HAP-1 (cell line): ENCODE results near the gene SPDYE17.
"Not testable (repeated sequence)": the region's sequence is repeated elsewhere in the genome, so short reads cannot be mapped to it uniquely, and the experiment has no call there.

Source experiments
- DNase-seq, 2 experiments: peaks; one replicate each; pipeline ENCODE4 v3.0.0-alpha.2; 2016 to 2020; ENCODE audit warnings: low spot score in 2 of 2
- H3K27me3 ChIP-seq: fragments of 250-450 bp; sonication (Bioruptor Pico); 2 replicates; pipeline ENCODE4 v1.5.1; 2020; ENCODE audit warnings: low read depth, mild to moderate bottlenecking, moderate library complexity
- H3K36me3 ChIP-seq: fragments of 250-450 bp; sonication (Bioruptor Pico); replicated peaks from 2 replicates; pipeline ENCODE4 v1.5.1; 2020; ENCODE audit warnings: mild to moderate bottlenecking
- H3K4me1 ChIP-seq: fragments of 250-450 bp; sonication (Bioruptor Pico); 2 replicates; pipeline ENCODE4 v1.5.1; 2020; ENCODE audit warnings: mild to moderate bottlenecking
- H3K4me3 ChIP-seq: fragments of 250-450 bp; sonication (Bioruptor Pico); 2 replicates; pipeline ENCODE4 v1.5.1; 2020; ENCODE audit warnings: mild to moderate bottlenecking, moderate library complexity
- H3K9me3 ChIP-seq: fragments of 250-450 bp; sonication (Bioruptor Pico); 2 replicates; pipeline ENCODE4 v1.5.1; 2020; ENCODE audit warnings: mild to moderate bottlenecking, moderate library complexity
- in situ Hi-C: fragments of 300-500 bp; cut with MboI; formaldehyde crosslinking; loops from 3 replicates; pipeline ENCODE4 v1.14.3; 2020; ENCODE audit warnings: low sequenced_read_pairs, inconsistent platforms, mixed read lengths

The SPDYE17 gene

DNA sequence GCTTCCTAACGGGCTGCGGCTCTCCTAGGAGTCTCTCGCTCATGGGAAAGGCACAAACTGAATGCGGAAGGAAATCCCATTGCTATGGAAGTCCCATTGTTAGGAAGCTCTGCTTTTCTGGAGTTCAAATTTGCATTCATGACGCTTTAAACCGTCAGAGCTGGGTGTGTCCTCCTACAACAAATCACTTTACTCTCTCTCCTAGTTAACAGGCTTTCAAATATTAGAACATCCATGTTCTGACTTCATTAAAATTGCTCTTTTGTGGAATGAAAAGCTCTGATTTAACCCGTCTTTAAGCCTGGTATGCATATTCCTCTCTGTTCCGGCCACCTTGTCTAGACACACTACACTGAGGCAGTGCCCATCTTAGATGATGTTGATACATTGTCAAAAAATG is at the start of gene SPDYE17:
Gene SPDYE17, minus strand, starts transcription at position 101 of the 400 bp plus-strand sequence. CDS start 1,791 bp downstream, outside the sequence.
- DNase-seq, H3K36me3 ChIP-seq, H3K4me1 ChIP-seq, H3K4me3 ChIP-seq, H3K9me3 ChIP-seq, in situ Hi-C loops, H3K27me3 ChIP-seq: not testable (repeated sequence)

DNA sequence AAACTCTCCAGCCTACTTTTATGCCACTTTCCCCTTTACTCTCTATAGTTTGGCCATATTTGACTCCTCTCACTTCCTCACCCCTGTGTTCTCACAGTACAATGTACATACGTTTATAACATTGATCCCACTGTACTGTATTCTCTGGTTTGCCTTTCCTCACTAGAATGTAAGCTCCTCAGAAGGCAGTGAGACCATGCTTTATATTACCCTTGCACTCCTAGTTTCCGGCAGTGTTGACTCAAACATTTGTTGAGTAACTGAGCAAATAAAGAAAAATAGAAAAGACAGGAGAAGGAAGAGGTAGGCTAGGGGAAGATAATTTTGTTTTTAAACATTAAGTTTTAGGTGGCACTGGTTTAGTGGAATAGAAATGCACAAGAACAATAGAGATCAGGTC is 48.1 kb upstream of the SPDYE17 start:
- H3K9me3 ChIP-seq, H3K4me1 ChIP-seq, H3K36me3 ChIP-seq, DNase-seq, in situ Hi-C loops, H3K27me3 ChIP-seq, H3K4me3 ChIP-seq: not testable (repeated sequence)

DNA sequence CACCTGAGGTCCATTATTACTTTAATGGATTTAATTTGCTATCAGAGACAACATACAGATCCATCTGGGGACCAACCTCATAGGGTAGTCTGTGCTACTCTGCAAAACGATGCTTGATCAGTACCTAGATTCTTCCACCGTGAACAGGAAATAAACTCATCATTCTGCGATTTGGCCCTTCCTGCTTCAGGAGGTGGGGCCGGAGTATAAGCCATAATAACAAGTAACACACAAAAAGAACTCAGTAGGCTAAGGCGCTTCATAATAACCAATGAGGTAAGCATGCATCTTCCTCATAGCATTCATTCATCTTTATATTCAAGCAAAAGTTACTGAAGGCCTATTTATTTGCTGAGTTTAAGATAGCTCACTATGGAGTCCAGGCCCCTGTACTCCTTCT is 47.5 kb upstream of the SPDYE17 start:
- in situ Hi-C loops, H3K9me3 ChIP-seq, H3K27me3 ChIP-seq, DNase-seq, H3K4me1 ChIP-seq, H3K4me3 ChIP-seq, H3K36me3 ChIP-seq: not testable (repeated sequence)

DNA sequence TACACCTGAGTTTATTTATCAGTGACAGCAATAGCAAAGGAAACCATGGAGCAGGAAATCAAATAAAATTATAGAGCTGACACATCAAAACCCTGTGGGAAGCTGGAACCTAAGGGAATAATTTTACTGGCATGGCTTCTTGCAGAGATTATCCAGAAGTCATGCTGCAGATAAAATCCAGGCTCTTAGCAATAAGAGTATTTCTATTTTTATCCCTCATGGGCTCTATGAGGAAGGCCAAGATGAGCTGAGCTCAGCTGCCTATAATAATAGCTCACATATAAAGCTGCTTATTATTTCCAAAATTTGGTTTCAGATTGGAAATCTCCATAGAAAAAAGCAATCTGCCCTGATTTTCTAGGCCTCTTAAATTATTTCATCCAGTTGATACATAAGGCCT is 47.0 kb upstream of the SPDYE17 start:
- H3K36me3 ChIP-seq, DNase-seq, in situ Hi-C loops, H3K4me3 ChIP-seq, H3K4me1 ChIP-seq, H3K27me3 ChIP-seq, H3K9me3 ChIP-seq: not testable (repeated sequence)

DNA sequence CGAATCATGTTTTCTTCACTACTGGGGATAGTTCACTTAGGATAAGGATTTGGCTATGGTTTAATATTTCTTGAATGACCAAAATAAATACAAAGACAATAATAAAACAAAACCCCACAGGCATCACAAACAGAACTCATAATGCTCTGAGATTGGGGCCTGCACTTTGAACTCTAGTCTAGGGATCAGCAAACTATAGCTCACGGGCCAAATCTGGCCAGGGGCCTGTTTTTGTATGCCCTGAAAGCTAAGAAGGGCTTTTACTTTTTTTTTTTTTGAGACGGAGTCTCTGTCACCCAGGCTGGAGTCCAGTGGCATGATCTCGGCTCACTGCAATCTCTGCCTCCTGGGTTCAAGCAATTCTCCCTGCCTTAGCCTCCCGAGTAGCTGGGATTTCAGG is 44.9 kb upstream of the SPDYE17 start:
- H3K4me3 ChIP-seq, H3K27me3 ChIP-seq, H3K9me3 ChIP-seq, DNase-seq, H3K4me1 ChIP-seq, H3K36me3 ChIP-seq, in situ Hi-C loops: not testable (repeated sequence)

GRCh38 chr7:77074786-77075396 is 42.7 kb upstream of the SPDYE17 start:
- H3K4me1 ChIP-seq, DNase-seq, H3K27me3 ChIP-seq, H3K4me3 ChIP-seq, in situ Hi-C loops, H3K9me3 ChIP-seq, H3K36me3 ChIP-seq: not testable (repeated sequence)

DNA sequence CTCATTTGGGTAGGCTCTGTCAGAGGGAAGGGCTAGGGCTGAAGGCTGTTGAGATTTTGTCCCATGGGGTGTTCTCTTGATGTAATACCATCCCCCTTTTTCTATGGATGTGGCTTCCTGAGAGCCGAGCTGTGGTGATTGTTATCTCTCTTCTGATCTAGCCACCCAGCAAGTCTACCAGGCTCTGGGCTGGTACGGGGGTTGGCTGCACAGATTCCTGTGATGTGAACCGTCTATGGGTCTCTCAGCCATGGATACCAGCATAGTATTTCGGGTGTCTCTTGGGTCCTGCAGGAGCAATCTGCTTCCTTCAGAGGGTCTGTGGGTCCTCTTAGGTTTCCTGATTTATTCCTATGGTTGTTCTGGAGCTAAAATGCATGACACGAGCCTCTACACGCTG is 38.9 kb upstream of the SPDYE17 start:
- H3K36me3 ChIP-seq, in situ Hi-C loops, DNase-seq: not testable (repeated sequence)

DNA sequence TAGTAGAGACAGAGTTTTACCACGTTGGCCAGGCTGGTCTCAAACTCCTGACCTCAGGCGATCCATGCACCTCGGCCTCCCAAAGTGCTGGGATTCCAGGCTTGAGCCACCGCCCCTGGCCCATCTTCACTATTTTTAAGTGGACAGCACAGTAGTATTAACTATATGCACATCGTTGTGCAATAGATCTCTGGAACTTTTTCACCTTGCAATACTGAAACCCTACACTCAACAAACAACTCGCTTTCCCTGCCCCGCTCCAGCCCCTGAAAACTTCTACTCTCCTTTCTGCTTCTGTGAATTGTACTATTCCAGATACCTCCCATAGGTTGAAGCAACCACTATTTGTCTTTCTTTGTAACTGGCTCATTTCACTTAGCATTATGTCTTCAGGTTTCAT is 33.7 kb upstream of the SPDYE17 start:
- DNase-seq, H3K4me3 ChIP-seq, in situ Hi-C loops, H3K36me3 ChIP-seq, H3K4me1 ChIP-seq, H3K9me3 ChIP-seq, H3K27me3 ChIP-seq: not testable (repeated sequence)

More for the DNA sequence above, 38.9 kb upstream of the SPDYE17 start:
- not testable (repeated sequence) for H3K4me1 ChIP-seq, H3K4me3 ChIP-seq, H3K9me3 ChIP-seq, H3K27me3 ChIP-seq

DNA sequence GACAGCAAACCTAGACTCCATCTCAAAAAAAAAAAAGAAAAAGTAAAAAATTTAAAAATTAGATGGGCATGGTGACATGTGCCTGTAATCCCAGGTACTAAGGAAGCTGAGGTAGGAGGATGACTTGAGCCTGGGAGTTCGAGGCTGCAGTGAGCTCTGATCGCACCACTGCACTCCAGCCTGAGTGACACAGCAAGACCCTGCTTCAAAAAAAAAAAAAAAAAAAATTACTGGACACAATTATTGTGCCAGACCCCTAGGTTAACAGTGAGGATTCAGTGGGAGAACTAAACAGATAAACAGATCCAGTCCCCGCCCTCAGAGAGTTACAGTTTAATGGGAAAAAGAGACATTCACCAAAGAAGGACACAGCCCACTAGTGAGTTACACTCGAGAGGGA is 31.6 kb upstream of the SPDYE17 start:
- in situ Hi-C loops, H3K4me1 ChIP-seq, H3K27me3 ChIP-seq, DNase-seq, H3K36me3 ChIP-seq, H3K9me3 ChIP-seq, H3K4me3 ChIP-seq: not testable (repeated sequence)

DNA sequence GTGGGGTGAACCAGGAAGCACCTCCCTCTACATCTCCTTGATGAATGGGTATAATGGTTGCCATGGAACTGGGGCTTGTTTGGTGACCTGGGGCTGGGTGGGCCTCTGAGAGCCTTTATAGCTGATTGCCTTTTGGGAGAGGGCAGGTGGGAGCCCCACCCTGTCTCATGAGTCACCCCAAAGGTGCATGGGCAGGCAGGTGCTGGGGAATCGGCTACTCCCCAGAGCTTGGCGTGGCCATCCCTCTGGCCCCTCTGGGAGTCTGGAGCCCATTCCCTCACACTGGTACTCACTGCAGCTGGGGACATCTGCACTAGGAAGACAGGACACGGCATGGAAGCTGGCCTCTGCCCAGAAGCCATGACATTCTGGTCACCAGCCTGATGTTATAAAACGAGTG is 30.4 kb upstream of the SPDYE17 start, which contains the start of gene SPDYE18:
Gene SPDYE18, minus strand, starts transcription at position 2 of the 400 bp plus-strand sequence. CDS start 2,046 bp downstream, outside the sequence.
- in situ Hi-C loops, H3K27me3 ChIP-seq, H3K36me3 ChIP-seq, DNase-seq, H3K4me1 ChIP-seq, H3K4me3 ChIP-seq, H3K9me3 ChIP-seq: not testable (repeated sequence)

DNA sequence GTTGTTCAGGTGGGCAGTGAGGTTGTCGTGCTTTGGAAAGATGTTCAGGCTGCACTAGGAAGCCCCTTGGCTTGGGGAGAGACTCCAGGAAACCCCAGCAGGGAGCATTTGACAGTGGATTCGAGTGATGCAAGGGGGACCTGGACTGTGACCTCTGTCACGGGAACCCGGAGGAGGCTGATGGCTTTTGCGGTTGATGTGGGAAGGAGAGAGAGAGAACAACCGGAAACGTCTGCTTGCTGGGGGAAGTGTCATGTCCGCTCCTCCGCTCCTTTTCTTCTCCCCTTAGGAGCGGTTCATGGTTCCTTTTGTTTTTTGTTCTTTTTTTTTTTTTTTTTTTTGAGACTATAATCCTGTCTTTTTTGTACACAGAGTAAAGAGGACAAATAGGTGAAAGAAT is 5.8 kb downstream of the SPDYE17 start:
- H3K36me3 ChIP-seq, H3K4me1 ChIP-seq, H3K27me3 ChIP-seq, H3K9me3 ChIP-seq, in situ Hi-C loops, H3K4me3 ChIP-seq, DNase-seq: not testable (repeated sequence)

- H3K4me3 ChIP-seq, H3K4me1 ChIP-seq, H3K9me3 ChIP-seq, DNase-seq, in situ Hi-C loops, H3K36me3 ChIP-seq, H3K27me3 ChIP-seq: not testable (repeated sequence)
Observed at GRCh38 chr7:77010074-77010680, 22.0 kb downstream of the SPDYE17 start.

- H3K36me3 ChIP-seq, H3K4me3 ChIP-seq, DNase-seq, H3K27me3 ChIP-seq, in situ Hi-C loops, H3K4me1 ChIP-seq, H3K9me3 ChIP-seq: not testable (repeated sequence)
Observed at GRCh38 chr7:77008000-77008399, 24.2 kb downstream of the SPDYE17 start.

DNA sequence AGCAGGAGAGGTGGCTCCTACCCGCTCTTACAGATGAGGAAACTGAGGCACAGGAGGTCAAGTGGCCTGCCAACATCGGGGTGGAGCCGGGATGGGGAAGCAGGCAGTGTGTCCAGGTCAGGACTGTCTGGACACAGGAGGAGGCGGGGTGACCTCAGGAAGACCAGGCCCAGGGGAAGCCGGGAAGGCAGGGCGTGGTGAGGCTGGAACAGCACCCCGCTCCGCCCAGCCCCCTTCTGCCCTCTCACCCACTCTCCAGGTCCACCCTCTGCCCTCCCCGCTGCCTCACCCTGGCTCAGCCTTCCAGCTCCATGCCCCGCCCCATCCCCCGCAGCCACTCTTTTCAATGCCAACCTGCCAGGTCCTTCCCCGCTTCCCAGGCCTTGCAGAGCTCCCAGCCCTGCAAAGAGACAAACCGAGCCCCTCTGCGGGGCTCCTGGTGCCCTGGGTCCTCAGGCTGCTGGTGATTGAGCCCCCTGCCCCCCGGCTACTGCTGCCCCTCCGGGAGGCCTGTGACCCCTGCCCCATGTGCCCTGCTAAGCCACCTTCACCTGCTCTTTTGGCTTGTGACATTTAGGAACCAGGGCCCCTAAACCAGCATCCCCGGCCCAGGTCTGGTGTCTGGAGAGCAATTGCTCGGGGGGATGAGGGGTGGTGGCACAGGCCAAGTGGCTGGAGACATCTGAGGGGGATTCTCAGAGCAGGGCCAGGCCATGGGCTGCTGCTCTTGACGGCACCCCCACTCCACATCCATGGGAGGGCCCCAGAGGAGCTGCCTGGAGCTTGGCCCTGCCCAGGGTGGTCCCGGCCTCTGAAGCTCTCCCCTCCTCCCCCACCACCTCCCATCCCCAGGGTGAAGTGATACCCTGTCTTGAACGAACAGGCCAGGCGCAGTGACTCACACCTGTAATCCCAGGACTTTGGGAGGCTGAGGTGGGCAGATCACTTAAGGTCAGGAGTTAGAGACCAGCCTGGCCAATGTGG is 25.7 kb downstream of the SPDYE17 start:
- H3K4me1 ChIP-seq, DNase-seq, H3K4me3 ChIP-seq, in situ Hi-C loops, H3K9me3 ChIP-seq, H3K27me3 ChIP-seq, H3K36me3 ChIP-seq: not testable (repeated sequence)
